Prostate gland (tissue), 2 donors: ENCODE measurements around the gene EFNA3. TPM values are rescaled to one million over a fixed set of nuclear protein-coding genes. Genes with fewer than 3 reads are reported as not detected.
A peak's percentile ranks its signal among the peaks of the same experiment; 100 is the strongest.

Experiments
- DNase-seq: peaks from one replicate; pipeline ENCODE4 v3.0.0-alpha.2; 2019; ENCODE audit warnings: low spot score
- H3K27ac ChIP-seq, 2 donors: fragments of 200-600 bp; sonication (generic); 2 replicates each; pipeline ENCODE4 v1.5.1; 2017 to 2019
- H3K27me3 ChIP-seq: fragments of 200-600 bp; sonication (generic); replicated peaks from 2 replicates; pipeline ENCODE4 v1.5.1; 2019; ENCODE audit not compliant: insufficient read depth
- H3K36me3 ChIP-seq, 2 donors: fragments of 200-600 bp; sonication (generic); 1 replicate in 1 of 2; 2 replicates in 1 of 2; pipeline versions ENCODE4 v1.5.1 to v1.8.1; 2017 to 2019
- H3K4me1 ChIP-seq: fragments of 200-600 bp; sonication (generic); replicated peaks from 2 replicates; pipeline ENCODE4 v1.5.1; 2019
- H3K4me3 ChIP-seq, 2 donors: fragments of 200-600 bp; sonication (generic); 2 replicates each; pipeline ENCODE4 v1.5.1; 2017 to 2019
- H3K9me3 ChIP-seq: fragments of 200-600 bp; sonication (generic); 2 replicates; pipeline ENCODE4 v1.5.1; 2017
- CTCF ChIP-seq, 4 experiments: fragments of 200-600 bp in 2 of 4; fragments of 450-650 bp in 2 of 4; sonication (generic) in 2 of 4; IDR thresholded peaks; 1 replicate in 3 of 4; 2 replicates in 1 of 4; pipeline ENCODE4 v1.5.1; 2016 to 2019; ENCODE audit warnings: antibody characterized with exemption in 4 of 4, mild to moderate bottlenecking in 2 of 4, moderate library complexity in 2 of 4
- POLR2A ChIP-seq: fragments of 450-650 bp; IDR thresholded peaks from one replicate; pipeline ENCODE4 v1.6.1; 2016; ENCODE audit warnings: antibody characterized with exemption, mild to moderate bottlenecking
- POLR2AphosphoS5 ChIP-seq: sonication (generic); formaldehyde crosslinking; IDR thresholded peaks from one replicate; pipeline ENCODE4 v1.6.1; 2017; ENCODE audit warnings: antibody characterized with exemption
- WGBS: methylation state at CpG from one replicate; pipeline ENCODE4 v1.1.5; 2018; 5-methylcytosine and 5-hydroxymethylcytosine counted together
- intact Hi-C: fragments of 100-400 bp; cut with DNase I; formaldehyde crosslinking; loops from one replicate; pipeline ENCODE4 v1.14.2; 2022
- total RNA-seq, 2 donors: library from RNA; depleted of rRNA; stranded (reverse); fragments of >200 nt; gene quantifications; one replicate each; pipeline ENCODE4 v1.1.0, GENCODE V29; 2016

Gene EFNA3
- total RNA-seq, 2 donors from 2014 or later: 5.9 to 8.4 TPM

GRCh38 chr1:155092641-155093040 lies 14.0 kb downstream of the EFNA3 start:
- H3K36me3 ChIP-seq: no peaks in the 10 kb centered on the region
- H3K9me3 ChIP-seq: no peaks in the 10 kb centered on the region
- intact Hi-C loops: loop anchor here (2.0 kb wide), 1 partner anchor 34 kb away; the partner anchor contains the start of gene EFNA1
- no peak overlapping the region for H3K27ac ChIP-seq
- no peak for DNase-seq
- no peaks in the 10 kb centered on the region for H3K27me3 ChIP-seq
- H3K4me3 ChIP-seq: no peak overlapping the region
- peaks cover 5% of the 10 kb centered on the region for H3K4me1 ChIP-seq
- WGBS: 85% methylated on average over 12 of the region's 12 CpGs
- TF ChIP-seq POLR2A: no peak
- no peak for TF ChIP-seq POLR2AphosphoS5
- no peak for TF ChIP-seq CTCF (IDR thresholded peaks at IDR 0.05)

GRCh38 chr1:155093911-155094621 lies 15.4 kb downstream of the EFNA3 start:
- Histone ChIP-seq H3K4me3 (no peak overlapping the region), H3K9me3 (no peaks in the 10 kb centered on the region), H3K4me1 (peaks cover 5% of the 10 kb centered on the region), H3K36me3 (no peaks in the 10 kb centered on the region), H3K27ac (peak overlapping the region; percentile 26 to 46), H3K27me3 (no peaks in the 10 kb centered on the region)
- 12% methylated on average over 13 of the region's 13 CpGs for WGBS
- intact Hi-C loops: loop anchor here (2.0 kb wide), 2 partner anchors 33 to 73 kb away; partner anchors contain the start of gene EFNA1
- TF ChIP-seq CTCF (IDR thresholded peaks at IDR 0.05) (peak in 3 of 4 experiments; percentile 54 to 79 (median 70)), POLR2AphosphoS5 (peak; percentile 55), POLR2A (no peak)
- DNase-seq: no peak

GRCh38 chr1:155094622-155094948 lies 15.9 kb downstream of the EFNA3 start:
- 57% methylated on average over 2 of the region's 2 CpGs for WGBS
- no peaks in the 10 kb centered on the region for H3K9me3 ChIP-seq
- TF ChIP-seq POLR2A: no peak
- TF ChIP-seq CTCF (IDR thresholded peaks at IDR 0.05): no peak
- no peak for TF ChIP-seq POLR2AphosphoS5
- H3K36me3 ChIP-seq: no peaks in the 10 kb centered on the region
- H3K4me3 ChIP-seq: no peak overlapping the region
- no peak for DNase-seq
- peaks cover 5% of the 10 kb centered on the region for H3K4me1 ChIP-seq
- peak overlapping the region in 1 of 2 donors; percentile 26 for H3K27ac ChIP-seq
- no peaks in the 10 kb centered on the region for H3K27me3 ChIP-seq
- intact Hi-C loops: loop anchor here (2.0 kb wide), 1 partner anchor 72 kb away; no protein-coding TSS in a partner anchor

GRCh38 chr1:155099331-155099730 lies 20.7 kb downstream of the EFNA3 start:
- Histone ChIP-seq H3K27ac (no peak overlapping the region), H3K36me3 (no peaks in the 10 kb centered on the region), H3K4me1 (no peaks in the 10 kb centered on the region), H3K27me3 (no peaks in the 10 kb centered on the region), H3K9me3 (no peaks in the 10 kb centered on the region), H3K4me3 (no peak overlapping the region)
- TF ChIP-seq POLR2AphosphoS5 (no peak), POLR2A (no peak), CTCF (IDR thresholded peaks at IDR 0.05) (no peak)
- 83% methylated on average over 7 of the region's 7 CpGs for WGBS
- intact Hi-C loops: no loop called here
- no peak for DNase-seq

- Histone ChIP-seq H3K4me1 (no peaks in the 10 kb centered on the region), H3K27me3 (no peaks in the 10 kb centered on the region), H3K4me3 (no peak overlapping the region), H3K9me3 (no peaks in the 10 kb centered on the region), H3K27ac (no peak overlapping the region), H3K36me3 (no peaks in the 10 kb centered on the region)
- DNase-seq: no peak
- TF ChIP-seq POLR2A: no peak
- no peak for TF ChIP-seq POLR2AphosphoS5
- no peak for TF ChIP-seq CTCF (IDR thresholded peaks at IDR 0.05)
- intact Hi-C loops: no loop called here
- WGBS: 73% methylated on average over 9 of the region's 9 CpGs
Measured at GRCh38 chr1:155103325-155103724, 24.7 kb downstream of the EFNA3 start.
